ENCODE results near the gene RCOR2.

The RCOR2 gene

GRCh38 chr11:63922673-63923192 lies 5.8 kb upstream of the RCOR2 start:
- no peak for DNase-seq

- peak; percentile 27 for DNase-seq
These were observed 4.0 kb upstream of the RCOR2 start for GRCh38 chr11:63920939-63921417.

GRCh38 chr11:63920126-63920938 lies 3.4 kb upstream of the RCOR2 start:
- no peak for DNase-seq

GRCh38 chr11:63919267-63920125 lies 2.5 kb upstream of the RCOR2 start:
- no peak for DNase-seq

- no peak for DNase-seq
These were observed 1.7 kb upstream of the RCOR2 start for GRCh38 chr11:63918507-63919191.

- no peak for DNase-seq
These were observed 935 bp upstream of the RCOR2 start for GRCh38 chr11:63917692-63918506.

GRCh38 chr11:63915961-63916836 lies 765 bp downstream of the RCOR2 start:
- peak; percentile 23 for DNase-seq

- no peak for DNase-seq
These were observed 1.9 kb downstream of the RCOR2 start for GRCh38 chr11:63914896-63915691.

GRCh38 chr11:63913866-63914830 lies 2.8 kb downstream of the RCOR2 start:
- no peak for DNase-seq

- DNase-seq: no peak
These were observed 4.3 kb downstream of the RCOR2 start for GRCh38 chr11:63912678-63913077.

GRCh38 chr11:63911876-63912275 lies 5.1 kb downstream of the RCOR2 start:
- no peak for DNase-seq

- no peak for DNase-seq
These were observed 5.5 kb downstream of the RCOR2 start for GRCh38 chr11:63911440-63911839.

- DNase-seq: no peak
These were observed 6.3 kb downstream of the RCOR2 start for GRCh38 chr11:63910675-63911074.

- DNase-seq: no peak
These were observed 7.1 kb downstream of the RCOR2 start for GRCh38 chr11:63909591-63910506.

GRCh38 chr11:63908631-63909401 lies 8.1 kb downstream of the RCOR2 start:
- DNase-seq: no peak

- DNase-seq: no peak
These were observed 9.0 kb downstream of the RCOR2 start for GRCh38 chr11:63907808-63908530.
